Measurements from ENCODE around the gene DUSP5.
"Not testable (repeated sequence)": the region's sequence is repeated elsewhere in the genome, so short reads cannot be mapped to it uniquely, and the experiment has no call there.

DUSP5 gene, protein sequence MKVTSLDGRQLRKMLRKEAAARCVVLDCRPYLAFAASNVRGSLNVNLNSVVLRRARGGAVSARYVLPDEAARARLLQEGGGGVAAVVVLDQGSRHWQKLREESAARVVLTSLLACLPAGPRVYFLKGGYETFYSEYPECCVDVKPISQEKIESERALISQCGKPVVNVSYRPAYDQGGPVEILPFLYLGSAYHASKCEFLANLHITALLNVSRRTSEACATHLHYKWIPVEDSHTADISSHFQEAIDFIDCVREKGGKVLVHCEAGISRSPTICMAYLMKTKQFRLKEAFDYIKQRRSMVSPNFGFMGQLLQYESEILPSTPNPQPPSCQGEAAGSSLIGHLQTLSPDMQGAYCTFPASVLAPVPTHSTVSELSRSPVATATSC

DNA sequence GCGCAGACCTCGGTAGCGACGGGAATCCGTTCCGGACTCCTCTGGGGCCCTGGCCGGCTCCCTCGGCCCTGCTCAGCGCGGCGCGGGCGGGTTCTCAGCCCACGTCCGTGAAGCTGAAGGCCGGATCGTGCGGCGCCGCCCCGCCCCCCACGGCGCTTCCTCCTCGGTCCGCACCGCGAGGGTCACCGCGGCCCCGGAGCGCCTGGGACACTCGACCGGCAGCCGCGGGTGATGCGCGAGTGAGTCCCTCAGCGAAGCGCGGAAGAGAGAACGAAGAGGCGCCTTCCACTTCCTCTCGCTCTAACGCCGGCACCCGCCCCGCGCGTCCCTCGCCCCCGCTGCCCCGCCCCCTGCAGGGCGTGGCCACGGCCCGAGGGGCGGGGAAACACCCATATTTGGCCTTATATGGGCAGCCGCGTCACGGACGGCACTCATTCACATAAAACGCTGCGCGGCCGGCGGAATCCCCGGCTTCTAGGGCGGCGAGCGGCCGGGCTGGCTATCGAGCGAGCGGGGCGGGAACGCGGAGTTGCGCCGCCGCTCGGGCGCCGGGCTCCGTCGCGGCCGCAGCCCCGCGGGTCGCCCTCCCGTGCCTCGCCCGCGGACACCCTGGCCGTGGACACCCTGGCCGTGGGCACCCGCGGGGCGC lies at the start of gene DUSP5:
Gene DUSP5, plus strand, starts transcription at position 470 of the 649 bp plus-strand sequence. CDS start 215 bp downstream, outside the sequence.
- DNase-seq: peak; percentile 96

DNA sequence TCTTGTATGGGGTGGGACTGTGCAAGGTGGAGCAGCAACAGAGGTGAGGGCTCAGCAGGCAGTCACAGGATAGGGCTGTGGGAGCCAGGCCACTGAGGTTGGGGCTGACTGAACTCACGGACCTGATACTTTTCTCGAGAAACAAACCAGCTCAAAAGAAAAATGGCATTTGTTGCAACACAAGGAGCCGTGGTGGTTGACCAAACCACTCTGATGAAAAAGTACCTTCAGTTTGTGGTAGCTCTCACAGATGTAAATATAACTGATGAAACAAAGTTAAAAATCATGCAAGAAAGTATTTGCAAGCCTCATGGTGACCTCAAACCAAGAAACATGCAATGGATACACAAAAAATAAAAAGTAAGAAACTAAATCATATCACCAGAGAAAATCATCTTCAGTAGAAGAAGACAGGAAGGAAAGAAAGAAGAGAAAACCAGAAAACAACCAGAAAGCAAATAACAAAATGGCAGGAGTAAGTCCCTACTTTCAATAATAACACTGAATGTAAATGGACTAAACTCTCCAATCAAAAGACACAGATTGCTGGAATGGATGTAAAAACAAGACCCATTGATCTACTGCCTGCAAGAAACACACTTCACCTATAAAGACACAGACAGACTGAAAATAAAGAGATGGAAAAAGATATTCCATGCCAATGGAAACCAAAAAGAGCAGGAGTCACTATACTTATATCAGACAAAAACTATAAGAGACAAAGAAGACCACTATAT lies 48.9 kb upstream of the DUSP5 start:
- DNase-seq: peak; percentile 35

DNA sequence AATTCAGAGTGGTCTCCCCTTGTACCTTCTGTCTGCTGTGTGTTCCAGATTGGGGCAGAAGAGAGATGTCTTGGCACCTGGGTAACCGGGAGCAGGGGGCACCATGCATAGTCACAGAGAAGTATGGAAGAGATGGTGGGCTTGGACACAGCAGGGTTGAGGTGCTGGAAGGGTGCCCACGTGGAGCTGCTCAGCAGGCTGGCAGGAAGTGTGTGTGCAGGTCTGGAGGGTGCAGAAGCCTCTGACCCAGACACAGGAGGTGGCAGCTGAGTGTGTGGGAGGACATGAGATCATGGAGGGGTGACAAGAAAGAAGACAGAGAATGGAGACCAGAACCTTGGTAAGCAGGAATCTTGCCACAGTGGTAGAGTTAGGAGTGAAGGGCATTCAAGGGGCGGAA lies 42.3 kb upstream of the DUSP5 start:
- peak; percentile 29 for DNase-seq

DNA sequence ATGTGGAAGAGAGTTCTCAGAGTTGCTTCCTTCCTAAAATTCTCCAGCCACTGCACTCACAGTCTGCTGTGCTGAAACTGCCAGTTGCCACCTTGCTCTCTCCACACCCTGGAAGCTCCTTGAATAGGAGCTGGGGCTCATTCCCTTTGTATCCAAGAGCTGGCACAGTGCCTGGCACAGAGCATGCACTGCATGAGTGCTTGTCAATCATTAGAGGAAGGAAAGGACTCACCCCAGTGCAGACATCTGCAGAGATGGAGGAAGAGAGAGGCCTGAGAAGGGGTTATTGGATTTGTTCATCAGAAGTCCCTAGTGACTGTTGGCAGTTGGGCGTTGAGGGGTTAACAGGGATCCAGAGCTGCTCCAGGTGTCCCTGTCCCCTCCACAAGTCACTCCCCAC lies 41.7 kb upstream of the DUSP5 start:
- DNase-seq: no peak

DNA sequence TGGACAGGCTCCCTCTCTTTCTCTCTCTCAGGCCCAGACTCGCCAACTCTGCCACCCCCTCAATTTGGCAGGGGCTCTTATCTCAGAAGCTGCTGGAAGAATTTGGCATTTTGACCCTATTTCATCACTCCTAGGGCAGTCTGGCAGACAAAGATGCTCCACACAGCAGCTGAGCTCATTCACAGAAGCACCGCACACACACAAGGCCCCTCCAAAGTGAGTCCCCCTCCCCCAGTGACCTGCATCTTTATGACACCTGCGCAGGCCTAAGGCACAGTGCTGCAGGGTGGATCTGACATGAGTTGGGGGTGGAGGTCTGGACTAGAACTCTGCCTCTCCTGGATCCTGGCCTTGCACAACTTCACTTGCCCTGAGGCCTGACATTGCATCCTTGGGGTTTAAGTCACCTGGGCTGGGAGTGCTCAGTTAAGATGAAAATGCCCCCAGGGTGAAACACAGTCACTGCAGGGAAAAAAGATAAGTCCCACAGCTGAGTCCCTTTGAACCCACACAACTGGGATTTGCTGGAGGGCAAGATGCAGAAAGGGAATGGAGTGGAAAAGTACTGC lies 41.1 kb upstream of the DUSP5 start:
- no peak for DNase-seq

DNA sequence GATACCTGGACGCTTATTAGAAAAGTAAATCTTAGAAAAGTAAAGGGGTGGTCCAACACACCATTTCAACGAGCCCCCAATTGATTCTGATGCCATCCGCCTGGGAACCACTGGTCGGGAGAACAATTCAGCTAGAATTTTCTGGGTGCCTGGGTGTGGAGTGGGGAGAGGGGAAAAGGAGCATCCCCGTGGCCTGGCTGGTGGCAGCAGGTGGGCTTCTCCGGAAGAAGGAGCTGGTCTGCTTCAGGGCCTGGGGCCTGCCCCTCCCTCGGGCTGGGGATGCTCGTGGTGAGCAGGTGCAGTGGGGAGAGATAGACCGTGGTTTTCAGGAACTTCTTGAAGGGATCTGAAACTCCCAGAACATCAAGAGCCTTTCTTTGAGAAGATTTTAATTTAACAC lies 39.9 kb upstream of the DUSP5 start:
- no peak for DNase-seq

DNA sequence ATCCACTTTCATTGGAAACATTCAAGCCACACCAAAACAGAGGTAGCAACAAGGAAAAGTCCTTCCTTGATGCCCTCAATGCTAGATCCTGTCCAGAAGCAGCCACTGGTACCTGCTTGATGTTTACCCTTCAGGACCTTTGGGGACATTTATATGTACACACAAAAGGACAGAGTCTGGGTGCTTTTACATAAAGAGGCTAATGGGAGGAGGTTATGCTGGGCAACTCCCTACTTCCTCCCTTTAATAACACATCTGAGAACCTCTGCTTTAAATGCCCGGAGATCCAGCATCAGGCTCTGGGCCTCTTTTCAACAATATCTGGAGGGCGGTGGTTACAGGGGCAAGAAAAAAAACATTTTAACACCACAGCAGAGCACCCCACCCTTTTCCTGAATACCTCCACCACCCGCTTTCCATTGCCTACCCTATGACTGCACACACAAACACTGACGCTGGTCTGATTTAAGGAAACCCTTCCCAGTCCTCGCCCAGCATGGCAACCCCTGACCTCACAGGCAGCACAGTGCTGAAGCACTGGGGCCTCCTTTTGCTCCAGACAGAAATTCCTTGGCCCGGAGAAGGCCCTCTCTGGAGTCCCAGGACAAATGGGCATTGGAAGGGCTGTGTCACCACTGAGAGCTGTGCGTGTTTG lies 39.3 kb upstream of the DUSP5 start:
- no peak for DNase-seq

DNA sequence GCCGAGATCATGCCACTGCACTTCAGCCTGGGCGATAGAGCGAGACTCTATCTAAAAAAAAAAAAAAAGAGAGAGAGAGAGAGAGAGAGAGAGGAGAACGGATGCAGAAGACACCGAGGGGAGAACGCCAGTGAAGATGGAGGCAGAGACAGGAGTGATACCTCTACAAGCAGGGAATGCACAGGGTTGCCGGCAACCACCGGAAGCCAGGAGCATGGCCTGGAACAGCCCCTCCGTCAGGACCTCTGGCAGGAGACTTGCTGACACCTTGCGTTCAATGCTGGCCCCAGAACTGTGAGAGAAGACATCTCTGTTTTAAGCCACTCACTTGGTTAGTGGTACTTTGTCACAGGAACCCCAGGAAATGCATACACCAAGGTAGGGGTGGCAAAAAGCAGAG lies 38.1 kb upstream of the DUSP5 start:
- no peak for DNase-seq

DNA sequence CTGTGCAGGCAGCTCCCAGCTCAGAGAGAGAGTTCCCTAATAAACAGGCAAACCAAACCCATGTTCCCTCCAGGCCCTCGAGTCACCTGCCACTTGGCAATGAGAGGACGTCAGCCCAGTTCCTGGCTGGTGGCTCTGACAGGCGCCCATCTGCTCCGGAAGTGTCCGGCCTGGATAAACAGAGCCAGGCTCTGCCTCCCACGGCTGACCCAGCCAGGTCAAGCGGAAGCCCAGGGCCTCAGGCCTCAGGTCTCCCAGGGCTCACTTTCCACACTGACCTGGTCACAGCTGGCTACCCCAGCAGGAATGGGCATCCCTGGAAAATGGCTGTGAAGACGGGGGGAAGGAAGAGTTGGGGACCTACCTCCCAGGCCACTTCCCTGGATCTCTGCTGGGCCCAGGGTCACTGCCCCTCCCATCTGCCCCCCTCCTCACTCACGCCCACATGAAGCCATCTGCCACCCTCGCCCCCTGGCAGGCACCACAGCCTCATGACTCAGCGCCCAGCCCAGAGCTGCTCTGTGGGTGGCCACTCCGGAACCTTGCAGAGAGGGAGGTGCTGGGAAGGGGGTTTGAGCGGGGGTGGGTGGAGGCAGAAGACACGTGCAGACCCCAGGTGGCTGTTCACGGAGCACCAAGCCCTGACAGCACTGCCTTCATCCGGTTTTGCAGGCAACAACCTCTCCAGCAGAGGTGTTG lies 37.4 kb upstream of the DUSP5 start:
- peak; percentile 25 for DNase-seq

DNA sequence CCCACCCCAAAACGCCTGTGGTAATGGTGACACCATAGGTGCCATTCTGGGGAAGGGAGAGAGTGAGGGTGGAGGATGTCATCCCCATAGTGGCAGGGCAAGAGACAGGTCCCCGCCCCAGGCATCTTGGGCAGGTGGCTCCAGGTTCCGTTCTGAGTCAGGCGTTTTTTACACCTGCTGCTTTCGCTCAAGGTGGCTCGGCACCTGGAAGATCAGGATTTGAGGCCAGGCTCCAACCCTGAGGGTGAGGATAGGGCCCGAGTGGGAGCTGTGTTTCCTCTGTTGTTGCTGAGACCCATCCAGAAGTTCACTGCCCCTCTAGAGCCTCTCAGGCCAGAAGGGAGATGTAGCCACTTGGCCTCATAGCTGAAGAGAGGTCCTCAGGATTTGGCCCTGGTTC lies 36.6 kb upstream of the DUSP5 start:
- no peak for DNase-seq

DNA sequence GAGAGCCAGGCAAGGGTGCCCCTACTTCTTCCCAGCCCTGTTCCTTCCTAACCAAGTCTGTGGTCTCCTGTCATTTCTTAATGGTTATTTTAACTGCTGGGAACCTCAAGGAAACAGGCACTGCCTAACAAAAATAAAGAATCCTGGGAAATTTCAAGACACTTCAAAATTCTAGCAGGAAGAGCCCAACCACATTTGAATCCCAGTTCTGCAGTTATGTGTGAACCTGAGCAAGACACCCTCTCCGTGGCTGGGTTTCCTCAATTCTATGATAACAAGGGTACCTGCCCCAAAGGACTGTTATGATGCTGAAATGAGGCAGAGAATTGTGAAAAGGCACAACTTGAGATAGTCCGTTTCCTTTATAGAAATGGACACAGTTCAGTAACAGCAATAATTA lies 36.2 kb upstream of the DUSP5 start:
- no peak for DNase-seq

DNA sequence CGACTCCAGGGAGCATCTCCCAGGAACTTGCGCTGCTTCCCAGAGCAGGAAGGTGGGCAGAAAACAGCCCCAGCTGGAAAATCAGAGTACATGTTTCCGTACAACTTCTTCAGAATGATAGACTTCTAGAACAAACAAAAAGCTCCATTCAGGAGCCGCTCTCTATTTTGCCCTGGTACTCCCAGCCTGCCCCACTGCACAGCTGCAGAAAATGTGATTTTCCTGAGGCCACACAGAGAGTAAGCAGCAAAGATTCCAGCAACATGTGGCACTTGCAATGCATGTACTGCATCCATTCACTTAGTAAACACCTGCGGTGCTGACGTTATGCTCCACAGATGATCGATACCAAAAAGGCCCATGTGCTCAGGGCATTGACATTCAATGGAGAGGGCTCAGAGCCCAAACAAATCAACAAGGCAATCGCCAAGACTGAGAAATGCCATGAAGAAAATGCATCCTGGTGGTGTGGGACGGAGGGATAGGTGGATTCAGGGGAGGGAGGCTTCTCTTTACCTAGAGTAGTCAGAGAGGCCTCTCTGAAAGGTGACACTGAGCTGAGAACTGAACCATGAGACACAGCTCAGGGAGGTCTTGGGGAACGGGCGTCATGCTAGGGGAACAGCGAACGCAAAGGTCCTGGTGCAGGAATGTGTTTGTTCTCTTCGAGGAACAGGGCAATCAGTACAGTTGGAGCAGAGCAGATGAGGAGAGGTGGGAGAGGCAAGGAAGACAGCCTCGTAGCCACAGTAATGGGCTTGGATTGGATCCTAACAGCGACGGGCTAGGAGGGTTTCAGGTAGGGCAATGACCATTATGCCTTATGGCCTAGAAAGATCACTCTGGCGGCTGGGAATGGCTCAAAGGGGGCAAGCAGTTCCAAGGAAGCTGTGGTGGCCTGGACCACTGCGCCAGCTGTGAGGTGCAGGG lies 35.3 kb upstream of the DUSP5 start:
- no peak for DNase-seq

DNA sequence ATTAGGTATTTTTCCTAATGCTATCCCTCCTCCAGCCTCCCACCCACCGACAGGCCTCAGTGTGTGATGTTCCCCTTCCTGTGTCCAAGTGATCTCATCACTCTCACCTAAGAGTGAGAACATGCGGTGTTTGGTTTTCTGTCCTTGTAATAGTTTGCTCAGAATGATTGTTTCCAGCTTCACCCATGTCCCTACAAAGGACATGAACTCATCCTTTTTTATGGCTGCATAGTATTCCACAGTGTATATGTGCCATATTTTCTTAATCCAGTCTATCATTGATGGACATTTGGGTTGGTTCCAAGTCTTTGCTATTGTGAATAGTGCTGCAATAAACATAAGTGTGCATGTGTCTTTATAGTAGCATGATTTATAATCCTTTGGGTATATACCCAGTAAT lies 29.4 kb upstream of the DUSP5 start:
- DNase-seq: not testable (repeated sequence)

DNA sequence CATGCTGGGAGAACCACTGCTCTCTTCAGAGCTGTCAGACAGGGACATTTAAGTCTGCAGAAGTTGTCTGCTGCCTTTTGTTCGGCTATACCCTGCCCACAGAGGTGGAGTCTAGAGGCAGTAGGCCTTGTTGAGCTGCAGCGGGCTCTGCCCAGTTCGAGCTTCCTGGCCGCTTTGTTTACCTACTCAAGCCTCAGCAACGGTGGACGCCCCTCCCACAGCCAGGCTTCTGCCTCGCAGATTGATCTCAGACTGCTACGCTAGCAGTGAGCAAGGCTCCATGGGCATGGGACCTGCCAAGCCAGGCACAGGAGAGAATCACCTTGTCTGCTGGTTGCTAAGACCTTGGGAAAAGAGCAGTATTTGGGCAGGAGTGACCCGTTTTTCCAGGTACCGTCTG lies 27.2 kb upstream of the DUSP5 start:
- not testable (repeated sequence) for DNase-seq

DNA sequence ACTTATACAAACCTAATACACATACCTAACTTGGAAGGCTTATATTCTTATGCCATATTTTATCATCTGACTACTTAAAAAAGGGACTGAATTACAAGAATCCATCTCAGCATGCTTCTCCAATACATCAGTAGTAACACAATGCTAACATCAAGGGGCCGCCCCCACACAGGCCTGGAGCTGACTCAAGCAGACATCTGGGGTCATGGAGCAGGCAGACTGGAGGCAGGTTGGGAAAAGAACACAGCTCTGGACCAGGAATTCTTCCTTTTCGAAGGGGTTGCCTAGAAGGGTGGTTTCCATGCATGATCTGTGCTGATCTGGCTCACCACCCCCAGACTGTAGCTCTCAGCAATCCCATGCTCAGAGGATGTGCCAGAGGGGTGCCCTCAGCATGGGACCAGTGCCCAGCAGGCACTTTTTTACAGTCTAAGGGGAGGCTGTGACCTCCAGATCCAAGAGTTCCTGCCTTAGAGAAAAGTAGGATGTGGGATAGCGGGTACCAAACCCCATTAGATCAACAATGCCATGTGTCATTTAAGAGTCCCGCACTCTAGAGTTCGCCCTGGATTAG lies 26.1 kb upstream of the DUSP5 start:
- no peak for DNase-seq

DNA sequence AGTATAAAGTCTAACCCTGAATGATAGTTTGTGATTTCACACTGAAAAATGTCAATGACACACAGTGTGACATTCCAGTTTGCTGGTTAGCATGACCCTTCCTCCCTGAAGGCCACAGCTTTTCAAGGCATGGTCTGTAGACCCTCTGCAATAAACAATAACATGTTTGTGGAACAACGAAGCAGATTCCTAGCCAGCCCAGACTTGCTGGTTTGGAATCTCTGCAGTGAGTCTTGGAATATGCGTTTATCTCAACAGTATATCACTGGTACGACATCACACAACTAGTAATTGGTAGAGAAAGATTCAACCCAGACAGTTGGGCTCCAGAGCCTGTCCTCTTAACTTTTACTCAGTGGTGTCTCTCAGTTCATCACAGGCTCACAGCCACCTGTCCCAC lies 23.7 kb upstream of the DUSP5 start:
- no peak for DNase-seq

DNA sequence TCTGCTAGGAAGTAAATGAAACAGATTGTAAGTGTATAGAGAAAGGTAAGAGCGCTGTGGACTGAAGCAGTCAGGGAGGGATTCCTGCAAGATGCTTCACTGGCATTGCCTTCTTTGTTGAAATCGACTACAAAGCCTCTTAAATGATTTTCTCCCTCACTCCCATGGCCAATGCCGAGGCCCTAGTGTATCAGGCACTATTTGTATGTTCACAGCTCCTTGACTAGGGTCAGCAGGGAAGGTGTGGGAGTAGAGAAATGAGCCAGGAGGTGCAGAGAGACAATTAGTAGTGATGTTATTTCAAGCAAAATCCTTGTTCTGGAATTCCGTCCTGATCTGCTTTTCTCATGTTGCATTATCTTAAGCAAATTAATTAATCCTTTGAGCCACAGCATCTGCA lies 22.9 kb upstream of the DUSP5 start:
- no peak for DNase-seq

DNA sequence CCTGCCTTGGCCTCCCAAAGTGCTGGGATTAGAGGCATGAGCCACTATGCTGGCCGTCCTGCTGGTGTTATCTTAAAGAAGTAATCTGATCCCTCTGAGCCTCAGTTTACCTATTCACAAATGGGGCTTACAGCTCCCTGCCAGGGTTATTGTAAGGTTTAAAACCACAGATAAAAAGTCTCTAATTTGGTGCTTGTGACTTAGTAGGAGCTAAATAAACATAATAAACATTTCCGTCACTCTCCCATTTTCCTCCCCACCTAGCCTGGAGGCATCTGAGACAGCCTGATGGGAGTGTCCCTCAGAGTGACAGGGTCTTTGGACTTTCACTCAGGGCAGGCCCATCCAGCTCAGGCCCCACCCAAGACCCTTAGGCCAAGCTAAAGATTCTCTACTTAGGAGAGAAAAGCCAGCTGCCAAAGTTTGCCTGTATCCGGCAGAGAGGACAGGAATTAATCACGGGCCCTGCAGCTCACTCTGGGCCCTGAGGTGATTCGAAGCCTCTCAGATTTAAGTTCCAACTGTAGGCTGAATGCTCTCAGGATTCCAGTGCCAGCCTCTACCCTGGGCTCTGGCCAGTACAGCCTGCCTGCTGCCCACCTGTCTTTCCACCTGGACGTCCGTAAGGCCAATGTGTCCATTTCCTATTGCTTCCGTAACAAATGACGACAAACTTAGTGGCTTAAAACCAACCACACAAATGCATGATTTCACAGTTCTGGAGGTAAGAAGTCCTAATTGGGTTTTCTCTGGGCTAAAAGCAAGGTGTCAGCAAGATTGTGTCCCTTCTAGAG lies 21.8 kb upstream of the DUSP5 start:
- DNase-seq: no peak

DNA sequence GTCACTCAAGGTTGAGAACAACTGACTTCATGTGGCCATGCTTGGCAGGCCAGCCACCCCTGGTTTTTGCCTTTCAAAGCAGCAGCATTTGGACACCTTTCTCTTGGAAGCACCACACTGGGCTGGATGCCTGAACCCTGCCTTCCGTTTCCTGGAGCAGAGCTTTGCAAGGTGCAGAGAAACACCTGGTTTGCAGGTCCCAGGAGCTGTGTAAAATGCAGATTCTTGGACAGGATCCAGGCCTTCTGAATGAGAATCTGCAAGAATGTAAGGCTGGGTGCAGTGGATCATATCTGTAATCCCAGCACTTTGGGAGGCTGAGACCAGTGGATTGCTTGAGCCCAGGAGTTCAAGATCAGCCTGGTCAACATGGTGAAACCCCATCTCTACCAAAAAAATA lies 18.0 kb upstream of the DUSP5 start:
- DNase-seq: no peak

DNA sequence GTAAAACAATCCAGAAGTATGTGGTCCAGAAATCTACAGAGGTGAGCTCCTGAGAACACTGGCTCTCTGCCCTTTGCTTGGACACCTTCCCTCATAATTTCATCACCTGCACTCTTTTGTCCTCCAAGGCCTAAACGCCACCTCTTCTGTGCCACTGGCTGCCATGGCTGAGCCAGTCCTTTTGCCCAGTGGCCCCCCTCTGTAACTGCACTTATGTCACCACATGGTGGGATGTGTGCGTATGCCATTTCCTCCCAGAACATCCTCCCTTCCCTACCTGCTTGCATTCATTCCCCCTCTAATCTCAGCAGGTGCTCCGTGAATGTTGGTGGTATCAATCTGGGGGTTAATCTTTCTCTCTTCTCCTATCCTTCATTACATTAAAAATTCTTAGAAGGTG lies 17.3 kb upstream of the DUSP5 start:
- no peak for DNase-seq

Measured in activated CD4-positive, alpha-beta T cell treated with anti-CD3 and anti-CD28 coated beads, Interleukin-2, amount 50 U/mL, for 16 hours (primary cell).